Mesenchymal stem cell (in vitro differentiated cells and primary cell): ENCODE results near the gene CECR2.
A peak's percentile ranks its signal among the peaks of the same experiment; 100 is the strongest.

ENCODE experiments used
- DNase-seq: peaks from one replicate; pipeline ENCODE4 v3.0.0-alpha.2; 2013
- H2AFZ ChIP-seq: one replicate; pipeline ENCODE4 v1.6.1; 2013; ENCODE audit warnings: low read depth, mild to moderate bottlenecking, control low read depth, inconsistent platforms, low read length, moderate library complexity
- H2AK5ac ChIP-seq: 2 replicates; pipeline ENCODE4 v1.6.1; 2013; ENCODE audit warnings: low read length, moderate library complexity, mild to moderate bottlenecking, inconsistent platforms; ENCODE audit not compliant: severe bottlenecking
- H2BK120ac ChIP-seq: one replicate; pipeline ENCODE4 v1.6.1; 2013; ENCODE audit warnings: low read depth, mild to moderate bottlenecking, inconsistent platforms, low read length, moderate library complexity
- H2BK12ac ChIP-seq, 2 experiments: one replicate each; pipeline ENCODE4 v1.6.1; 2013; ENCODE audit warnings: inconsistent platforms in 2 of 2, low read length in 2 of 2, mild to moderate bottlenecking in 2 of 2, moderate library complexity in 2 of 2, control low read depth in 1 of 2
- H2BK15ac ChIP-seq: one replicate; pipeline ENCODE4 v1.6.1; 2013; ENCODE audit warnings: mild to moderate bottlenecking, low read depth, inconsistent platforms; ENCODE audit not compliant: poor library complexity, severe bottlenecking
- H2BK5ac ChIP-seq: 2 replicates; pipeline ENCODE4 v1.6.1; 2013; ENCODE audit warnings: low read depth, mild to moderate bottlenecking, low read length, control low read depth, inconsistent platforms; ENCODE audit not compliant: poor library complexity, severe bottlenecking
- H3K14ac ChIP-seq, 2 experiments: one replicate each; pipeline ENCODE4 v1.6.1; 2013; ENCODE audit warnings: inconsistent platforms in 2 of 2, low read length in 2 of 2, control low read depth in 1 of 2, mild to moderate bottlenecking in 1 of 2, moderate library complexity in 1 of 2
- H3K18ac ChIP-seq, 2 experiments: one replicate each; pipeline ENCODE4 v1.6.1; 2013; ENCODE audit warnings: inconsistent platforms in 2 of 2, low read length in 2 of 2, control low read depth in 1 of 2, low read depth in 1 of 2, mild to moderate bottlenecking in 1 of 2
- H3K23ac ChIP-seq, 2 experiments: one replicate each; pipeline ENCODE4 v1.6.1; 2013; ENCODE audit warnings: inconsistent platforms in 2 of 2, low read length in 2 of 2, mild to moderate bottlenecking in 2 of 2, moderate library complexity in 2 of 2, control low read depth in 1 of 2
- H3K27ac ChIP-seq: 2 replicates; pipeline ENCODE4 v1.5.1; 2013; ENCODE audit warnings: mild to moderate bottlenecking, moderate library complexity, low read length, control low read depth, inconsistent platforms; ENCODE audit not compliant: poor library complexity, severe bottlenecking
- H3K27me3 ChIP-seq, 2 experiments: 2 replicates each; pipeline versions ENCODE4 v1.6.1 to v1.7.0; 2013; ENCODE audit warnings: low read length in 2 of 2, mild to moderate bottlenecking in 2 of 2, moderate library complexity in 2 of 2, control low read depth in 1 of 2, inconsistent platforms in 1 of 2; ENCODE audit not compliant: control insufficient read depth in 1 of 2, insufficient read depth in 1 of 2
- H3K36me3 ChIP-seq, 2 experiments: 2 replicates each; pipeline versions ENCODE4 v1.6.1 to v1.7.0; 2013; ENCODE audit warnings: low read length in 2 of 2, control low read depth in 1 of 2, inconsistent platforms in 1 of 2, low read depth in 1 of 2, mild to moderate bottlenecking in 1 of 2; ENCODE audit not compliant: insufficient read depth in 2 of 2, control insufficient read depth in 1 of 2
- H3K4ac ChIP-seq, 2 experiments: one replicate each; pipeline ENCODE4 v1.6.1; 2013; ENCODE audit warnings: inconsistent platforms in 2 of 2, low read length in 2 of 2, mild to moderate bottlenecking in 2 of 2, moderate library complexity in 2 of 2, control low read depth in 1 of 2, low read depth in 1 of 2
- H3K4me1 ChIP-seq: 2 replicates; pipeline ENCODE4 v1.6.1; 2013; ENCODE audit warnings: low read depth, low read length, control low read depth; ENCODE audit not compliant: control insufficient read depth, insufficient read depth
- H3K4me2 ChIP-seq: 2 replicates; pipeline ENCODE4 v1.6.1; 2013; ENCODE audit warnings: low read length, mild to moderate bottlenecking, inconsistent platforms; ENCODE audit not compliant: poor library complexity, severe bottlenecking
- H3K4me3 ChIP-seq, 2 experiments: 2 replicates each; pipeline versions ENCODE4 v1.5.1 to v1.7.0; 2013; ENCODE audit warnings: low read length in 2 of 2, mild to moderate bottlenecking in 2 of 2, control low read depth in 1 of 2, low read depth in 1 of 2; ENCODE audit not compliant: insufficient read depth in 1 of 2
- H3K79me1 ChIP-seq: replicated peaks from 2 replicates; pipeline ENCODE4 v1.6.1; 2013; ENCODE audit warnings: mild to moderate bottlenecking, control low read depth, low read length, inconsistent platforms; ENCODE audit not compliant: poor library complexity, severe bottlenecking
- H3K9ac ChIP-seq: 2 replicates; pipeline ENCODE4 v1.7.0; 2013; ENCODE audit warnings: mild to moderate bottlenecking, low read length, moderate library complexity
- H3K9me3 ChIP-seq: 2 replicates; pipeline ENCODE4 v1.7.0; 2013; ENCODE audit warnings: mild to moderate bottlenecking, low read length; ENCODE audit not compliant: control insufficient read depth
- H4K8ac ChIP-seq: one replicate; pipeline ENCODE4 v1.6.1; 2013; ENCODE audit warnings: inconsistent platforms, mild to moderate bottlenecking, low read length, moderate library complexity
- H4K91ac ChIP-seq: one replicate; pipeline ENCODE4 v1.6.1; 2013; ENCODE audit warnings: mild to moderate bottlenecking, low read length, inconsistent platforms
- WGBS: methylation state at CpG from one replicate; pipeline ENCODE4 v1.1.7; 2013; ENCODE audit warnings: mixed read lengths; 5-methylcytosine and 5-hydroxymethylcytosine counted together

The CECR2 gene

DNA sequence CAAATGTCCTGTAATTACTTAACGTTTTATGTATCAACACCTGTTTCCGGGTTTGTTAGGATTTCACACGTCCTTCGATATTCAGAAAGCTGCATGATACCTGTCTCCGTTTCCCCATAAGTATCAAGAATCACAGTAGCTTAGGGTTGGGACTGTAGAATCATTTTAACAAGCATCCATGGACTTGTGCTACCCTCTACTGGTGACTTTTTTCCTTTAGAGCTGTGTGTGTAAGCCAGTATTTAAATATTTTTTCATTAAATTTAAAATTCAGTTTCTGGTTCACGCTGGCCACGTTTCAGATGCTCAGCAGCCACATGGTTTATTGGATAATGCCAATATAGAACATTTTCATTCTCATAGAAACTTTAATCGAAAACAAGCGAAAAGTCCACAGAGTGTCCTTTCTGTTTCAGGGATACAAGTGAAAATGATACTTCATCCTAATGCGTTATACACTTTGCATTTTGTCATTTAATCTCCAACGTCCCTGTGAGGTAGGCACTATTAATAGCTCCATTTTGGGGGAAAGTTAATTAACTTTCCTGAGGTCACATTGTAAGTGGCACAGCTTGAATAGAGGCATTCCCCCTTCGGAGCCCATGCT, 132.5 kb downstream of the CECR2 start:
- peak; percentile 65 for DNase-seq
- H3K27me3 ChIP-seq: no peaks in the 10 kb centered on the region
- no peaks in the 10 kb centered on the region for H3K79me1 ChIP-seq
- H3K9ac ChIP-seq: no peak overlapping the region
- H3K27ac ChIP-seq: no peak overlapping the region
- H2BK12ac ChIP-seq: no peak overlapping the region
- H3K14ac ChIP-seq: no peak overlapping the region
- no peak overlapping the region for H3K4me3 ChIP-seq
- H3K23ac ChIP-seq: no peak overlapping the region
- H2AFZ ChIP-seq: no peak overlapping the region
- H3K4ac ChIP-seq: no peak overlapping the region
- no peak overlapping the region for H2AK5ac ChIP-seq
- H4K91ac ChIP-seq: no peak overlapping the region
- no peak overlapping the region for H2BK5ac ChIP-seq
- H3K36me3 ChIP-seq: no peaks in the 10 kb centered on the region
- H3K4me2 ChIP-seq: no peak overlapping the region
- H4K8ac ChIP-seq: no peak overlapping the region
- 71% methylated on average over 12 of the region's 12 CpGs for WGBS
- no peaks in the 10 kb centered on the region for H3K9me3 ChIP-seq
- no peaks in the 10 kb centered on the region for H3K4me1 ChIP-seq
- H2BK120ac ChIP-seq: no peak overlapping the region
- H3K18ac ChIP-seq: no peak overlapping the region
- no peak overlapping the region for H2BK15ac ChIP-seq

DNA sequence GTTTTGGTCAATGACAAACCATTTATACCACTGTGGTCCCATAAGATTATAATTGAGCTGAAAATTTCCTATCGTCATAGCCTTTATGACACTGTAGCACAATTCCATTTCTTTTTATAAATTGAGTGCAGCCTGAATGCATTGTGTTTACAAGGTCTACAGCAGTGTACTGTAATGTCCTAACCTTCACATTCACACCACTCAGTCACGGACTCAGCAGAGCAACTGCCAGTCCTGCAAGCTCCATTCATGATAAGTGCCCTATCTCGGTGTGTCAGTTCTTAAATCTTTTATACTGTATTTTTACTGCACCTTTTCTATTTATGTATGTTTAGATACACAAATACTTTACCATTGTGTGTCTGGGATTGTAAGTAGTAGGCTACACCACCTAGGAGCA, 138.8 kb downstream of the CECR2 start:
- Histone ChIP-seq H3K14ac (no peak overlapping the region), H2BK15ac (no peak overlapping the region), H2BK5ac (no peak overlapping the region), H3K36me3 (no peaks in the 10 kb centered on the region), H4K91ac (no peak overlapping the region), H3K79me1 (no peaks in the 10 kb centered on the region), H2AK5ac (no peak overlapping the region), H3K4me1 (no peaks in the 10 kb centered on the region), H4K8ac (no peak overlapping the region), H3K9me3 (no peaks in the 10 kb centered on the region), H3K4me2 (no peak overlapping the region), H3K27me3 (peaks cover 0 to 29% of the 10 kb centered on the region in 2 experiments), H3K23ac (no peak overlapping the region), H2BK120ac (no peak overlapping the region), H3K9ac (no peak overlapping the region), H3K4ac (no peak overlapping the region), H3K27ac (no peak overlapping the region), H2BK12ac (no peak overlapping the region), H2AFZ (no peak overlapping the region), H3K4me3 (no peak overlapping the region), H3K18ac (no peak overlapping the region)
- DNase-seq: no peak
- 100% methylated on average over 1 of the region's 3 CpGs for WGBS

DNA sequence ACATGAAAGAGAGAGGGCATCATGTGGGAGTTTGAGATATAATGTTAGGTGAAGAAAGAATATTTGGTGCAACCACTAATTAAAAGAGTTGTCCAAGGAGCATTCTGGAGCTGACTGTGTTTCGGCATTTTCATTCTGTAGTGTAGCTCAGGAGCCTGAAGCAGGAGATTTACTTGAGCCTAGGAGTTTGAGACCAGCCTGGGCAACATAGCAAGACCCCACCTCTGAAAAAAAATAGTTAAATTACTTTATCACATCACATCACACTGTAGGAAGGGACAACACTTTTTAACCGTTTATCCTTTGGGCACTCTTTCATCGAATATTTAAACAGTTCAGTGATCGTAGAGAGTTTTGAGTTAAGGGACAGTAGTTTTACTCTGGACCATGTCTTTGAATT, 143.7 kb downstream of the CECR2 start:
- Histone ChIP-seq H3K23ac (no peak overlapping the region), H4K91ac (no peak overlapping the region), H3K9ac (no peak overlapping the region), H3K4ac (no peak overlapping the region), H3K4me1 (no peaks in the 10 kb centered on the region), H2BK5ac (no peak overlapping the region), H2BK120ac (no peak overlapping the region), H3K36me3 (no peaks in the 10 kb centered on the region), H2BK15ac (no peak overlapping the region), H3K27me3 (peaks cover 5 to 41% of the 10 kb centered on the region in 2 experiments), H3K27ac (no peak overlapping the region), H2AK5ac (no peak overlapping the region), H3K4me2 (no peak overlapping the region), H2AFZ (no peak overlapping the region), H3K14ac (no peak overlapping the region), H3K4me3 (no peak overlapping the region), H3K18ac (no peak overlapping the region), H2BK12ac (no peak overlapping the region), H3K79me1 (no peaks in the 10 kb centered on the region), H4K8ac (no peak overlapping the region), H3K9me3 (no peaks in the 10 kb centered on the region)
- WGBS: 95% methylated on average over 4 of the region's 4 CpGs
- no peak for DNase-seq

DNA sequence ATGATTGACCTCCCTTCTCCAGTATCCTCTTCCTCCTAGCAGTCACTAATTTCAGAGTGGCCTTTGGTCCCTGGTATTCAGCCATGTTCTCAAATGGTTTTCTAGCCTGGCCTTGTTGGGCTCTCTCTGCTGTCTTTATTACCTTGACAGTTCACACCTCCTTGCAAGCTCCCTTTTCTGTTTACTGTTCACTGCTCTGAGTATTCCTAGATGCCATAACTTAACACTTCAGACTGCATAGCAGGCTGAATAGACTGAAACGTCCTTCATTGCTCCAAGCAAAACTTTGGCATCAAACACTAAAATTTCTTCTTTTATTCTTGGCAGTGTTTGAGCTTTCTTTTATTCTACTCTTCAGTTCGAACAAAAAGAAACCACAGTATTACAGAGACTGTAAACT, 144.4 kb downstream of the CECR2 start:
- no peak overlapping the region for H2BK15ac ChIP-seq
- H2BK12ac ChIP-seq: no peak overlapping the region
- H3K23ac ChIP-seq: no peak overlapping the region
- no peak overlapping the region for H3K4me3 ChIP-seq
- 76% methylated on average over 2 of the region's 2 CpGs for WGBS
- H3K9ac ChIP-seq: no peak overlapping the region
- no peak overlapping the region for H2AFZ ChIP-seq
- no peak overlapping the region for H2BK120ac ChIP-seq
- H3K18ac ChIP-seq: no peak overlapping the region
- no peaks in the 10 kb centered on the region for H3K79me1 ChIP-seq
- H4K8ac ChIP-seq: no peak overlapping the region
- H3K27me3 ChIP-seq: peaks cover 11 to 42% of the 10 kb centered on the region in 2 experiments
- no peak overlapping the region for H3K4me2 ChIP-seq
- no peak for DNase-seq
- H2BK5ac ChIP-seq: no peak overlapping the region
- H3K27ac ChIP-seq: no peak overlapping the region
- no peaks in the 10 kb centered on the region for H3K36me3 ChIP-seq
- no peaks in the 10 kb centered on the region for H3K9me3 ChIP-seq
- no peak overlapping the region for H4K91ac ChIP-seq
- H2AK5ac ChIP-seq: no peak overlapping the region
- H3K4ac ChIP-seq: no peak overlapping the region
- no peaks in the 10 kb centered on the region for H3K4me1 ChIP-seq
- no peak overlapping the region for H3K14ac ChIP-seq
